Activated CD8-positive, alpha-beta memory T cell treated with anti-CD3 and anti-CD28 coated beads, Interleukin-2, amount 10 ng/mL, durations not matched to agents 7 days and 5 days (primary cell): ENCODE measurements around the gene PRPS1. TPM values are rescaled to one million over a fixed set of nuclear protein-coding genes. Genes with fewer than 3 reads are reported as not detected.
"Not testable (repeated sequence)": the region's sequence is repeated elsewhere in the genome, so short reads cannot be mapped to it uniquely, and the experiment has no call there.

Experiments used
- ATAC-seq: fragments of 150-1000 bp; cut with Tn5 transposase; one replicate; pipeline ENCODE4 v1.10.0; 2021; ENCODE audit warnings: moderate library complexity
- CTCF ChIA-PET: fragments of 350-600 bp; sonication (Branson Sonifier 250); formaldehyde crosslinking; loops from one replicate; lab custom pipeline; 2021; ENCODE audit warnings: antibody characterized with exemption; lab: Charles Lee
- DNase-seq: peaks from one replicate; pipeline ENCODE4 v3.0.0-alpha.2; 2020
- H3K27ac Mint-ChIP-seq: one replicate; pipeline ENCODE4 v1.8.0; 2021; ENCODE audit warnings: mild to moderate bottlenecking, mixed read lengths
- H3K27me3 Mint-ChIP-seq: one replicate; pipeline ENCODE4 v1.8.0; 2021; ENCODE audit warnings: mixed read lengths
- H3K36me3 Mint-ChIP-seq: one replicate; pipeline ENCODE4 v1.8.0; 2021; ENCODE audit warnings: mild to moderate bottlenecking, mixed read lengths
- H3K4me1 Mint-ChIP-seq: one replicate; pipeline ENCODE4 v1.8.0; 2021; ENCODE audit warnings: mixed read lengths
- H3K4me3 Mint-ChIP-seq: one replicate; pipeline ENCODE4 v1.8.0; 2021; ENCODE audit warnings: mild to moderate bottlenecking, moderate library complexity, mixed read lengths
- H3K9me3 Mint-ChIP-seq: one replicate; pipeline ENCODE4 v1.8.0; 2022; ENCODE audit warnings: low read depth, mixed read lengths
- total RNA-seq, 2 experiments: library from RNA; stranded (reverse); gene quantifications; one replicate each; pipeline ENCODE4 v1.2.3, GENCODE V29; 2021

The PRPS1 gene
- total RNA-seq, 2 experiments from 2014 or later = 68.3 to 75.7 TPM

DNA sequence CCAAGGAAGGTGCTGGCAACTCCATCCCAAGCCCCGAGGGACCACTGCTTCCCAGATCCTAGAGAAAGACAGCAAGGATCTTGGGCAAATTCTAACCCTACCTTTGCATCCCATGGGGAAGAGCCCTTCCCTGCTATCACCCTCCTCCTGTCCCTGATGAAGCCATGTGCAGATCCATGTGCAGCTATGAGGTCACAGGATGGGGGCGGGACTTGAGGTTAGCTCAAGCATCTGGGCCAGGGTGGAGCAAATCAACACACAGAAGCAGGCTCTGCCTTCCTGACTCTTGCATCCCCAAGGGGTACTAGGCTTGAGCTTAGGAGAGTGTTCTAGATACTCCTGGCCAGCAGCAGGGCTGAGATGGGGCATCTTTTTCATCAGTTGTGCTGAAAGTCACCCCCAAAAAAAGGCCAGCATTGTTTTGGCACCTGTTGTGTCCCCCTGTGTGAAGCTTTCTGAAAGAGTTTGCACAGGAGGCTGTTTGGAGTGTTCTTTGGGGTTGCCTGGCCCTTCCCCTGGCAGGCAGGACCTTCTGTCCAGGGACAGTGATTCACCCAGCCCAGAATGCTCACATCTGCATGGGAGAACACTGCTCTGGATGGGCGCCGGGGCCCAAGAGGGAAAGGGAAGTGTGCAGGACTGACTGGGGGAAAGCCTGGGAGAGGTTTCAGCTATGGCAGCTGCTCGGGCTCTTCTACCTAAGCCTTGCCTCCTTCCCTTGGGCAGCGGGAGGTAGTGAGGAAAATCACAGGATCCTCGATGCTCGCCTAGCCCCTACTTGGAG is 50.8 kb downstream of the PRPS1 start:
- peak overlapping the region; percentile 80 for H3K27ac Mint-ChIP-seq
- no peaks in the 10 kb centered on the region for H3K36me3 Mint-ChIP-seq
- CTCF ChIA-PET = interaction anchor here (1.3 to 11.8 kb wide), 4 partner anchors 9 to 97 kb away, joined by 3 to 261 read pairs (median 6); partner anchors contain the start of gene NCBP2L
- no peaks in the 10 kb centered on the region for H3K9me3 Mint-ChIP-seq
- H3K4me3 Mint-ChIP-seq = no peak overlapping the region
- peak; percentile 56 for ATAC-seq
- peaks cover 65% of the 10 kb centered on the region for H3K4me1 Mint-ChIP-seq
- peak; percentile 89 for DNase-seq
- H3K27me3 Mint-ChIP-seq = no peaks in the 10 kb centered on the region

DNA sequence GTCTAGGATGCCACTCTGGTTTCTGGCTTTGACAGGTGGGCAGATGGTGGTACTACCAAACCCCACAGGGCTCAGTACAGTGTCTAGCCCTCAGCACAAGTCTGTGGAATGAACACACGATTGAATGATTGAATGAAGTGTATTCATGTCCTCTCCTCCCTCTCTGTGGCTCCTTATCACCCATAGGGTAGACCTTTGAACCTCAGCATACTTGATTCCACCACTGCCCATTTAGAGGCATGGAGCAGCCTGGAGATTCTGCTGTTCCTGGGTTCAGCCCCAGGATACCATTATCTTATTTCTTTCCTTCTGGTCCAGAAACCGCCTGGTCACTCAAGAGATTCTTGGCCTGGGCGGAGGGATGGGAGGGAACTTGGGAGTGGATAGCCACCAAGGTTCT is 53.9 kb downstream of the PRPS1 start:
- no peaks in the 10 kb centered on the region for H3K9me3 Mint-ChIP-seq
- no peak overlapping the region for H3K27ac Mint-ChIP-seq
- H3K4me1 Mint-ChIP-seq = peaks cover 68% of the 10 kb centered on the region
- H3K27me3 Mint-ChIP-seq = no peaks in the 10 kb centered on the region
- H3K36me3 Mint-ChIP-seq = no peaks in the 10 kb centered on the region
- DNase-seq = no peak
- no peak overlapping the region for H3K4me3 Mint-ChIP-seq
- no peak for ATAC-seq
- CTCF ChIA-PET = no interaction called here

DNA sequence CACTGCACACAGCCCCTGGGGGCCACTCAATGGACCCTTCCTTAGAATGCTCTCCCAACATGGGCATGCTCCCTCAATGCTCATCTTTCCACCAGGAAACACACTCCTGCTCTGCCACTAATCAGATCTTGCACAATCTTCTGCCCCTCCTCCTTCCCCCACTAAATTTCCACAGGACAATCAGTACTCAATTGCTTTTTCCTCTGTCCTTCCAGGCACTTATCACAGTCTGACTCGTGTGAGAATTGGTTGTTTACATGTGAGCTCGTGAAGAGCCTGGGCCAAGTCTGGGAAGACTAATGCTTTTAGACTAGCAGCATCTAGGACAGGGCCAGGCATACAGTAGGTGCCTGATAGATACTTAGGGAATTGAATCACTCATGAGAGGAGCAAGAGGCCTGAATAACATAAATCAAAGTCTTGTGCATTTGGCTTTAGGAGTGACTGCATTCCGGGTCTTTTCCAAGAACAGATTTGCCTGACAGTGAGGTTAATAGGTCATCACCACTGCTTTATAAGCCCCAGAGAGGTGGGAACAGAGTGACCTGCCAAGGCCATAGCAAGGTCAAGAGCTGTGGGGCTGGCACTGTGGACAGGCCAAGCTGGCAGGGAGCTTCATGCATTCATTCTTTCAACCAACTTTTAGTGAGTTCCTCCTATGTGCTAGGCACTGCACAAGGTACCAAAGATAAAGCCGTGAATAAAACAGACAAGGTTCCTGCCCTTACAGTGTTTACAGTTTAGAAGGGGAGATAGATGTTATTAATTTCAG is 55.0 kb downstream of the PRPS1 start:
- H3K9me3 Mint-ChIP-seq = no peaks in the 10 kb centered on the region
- H3K36me3 Mint-ChIP-seq = no peaks in the 10 kb centered on the region
- CTCF ChIA-PET = interaction anchor here (1.1 kb wide), 1 partner anchor 32 kb away, joined by 4 read pairs; no protein-coding TSS in a partner anchor
- ATAC-seq (no peak), DNase-seq (no peak)
- H3K4me1 Mint-ChIP-seq = peaks cover 59% of the 10 kb centered on the region
- no peak overlapping the region for H3K27ac Mint-ChIP-seq
- no peak overlapping the region for H3K4me3 Mint-ChIP-seq
- H3K27me3 Mint-ChIP-seq = no peaks in the 10 kb centered on the region

DNA sequence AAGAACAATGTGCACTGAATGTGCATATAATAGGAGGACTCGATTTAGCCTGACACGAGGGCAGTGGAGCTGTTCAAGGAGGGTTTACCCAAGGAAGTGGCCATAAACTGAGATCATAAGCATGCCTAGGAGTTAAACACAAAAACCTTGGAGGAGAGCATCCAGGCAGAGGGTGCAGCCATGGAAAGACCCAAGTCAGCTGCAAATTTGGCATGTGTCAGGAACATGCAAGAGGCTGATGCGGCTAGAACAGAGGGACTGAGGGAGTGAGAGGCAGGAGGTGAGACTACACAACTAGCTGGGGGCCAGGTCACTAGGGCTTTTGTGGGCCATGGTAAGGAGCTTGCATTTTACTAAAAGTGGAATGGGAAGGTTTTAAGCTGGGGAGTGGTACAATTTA is 55.6 kb downstream of the PRPS1 start:
- H3K27ac Mint-ChIP-seq = no peak overlapping the region
- H3K9me3 Mint-ChIP-seq = no peaks in the 10 kb centered on the region
- no peaks in the 10 kb centered on the region for H3K36me3 Mint-ChIP-seq
- ATAC-seq (no peak), DNase-seq (no peak)
- CTCF ChIA-PET = interaction anchor here (1.1 kb wide), 1 partner anchor 32 kb away, joined by 4 read pairs; no protein-coding TSS in a partner anchor
- H3K27me3 Mint-ChIP-seq = no peaks in the 10 kb centered on the region
- peaks cover 52% of the 10 kb centered on the region for H3K4me1 Mint-ChIP-seq
- H3K4me3 Mint-ChIP-seq = no peak overlapping the region

DNA sequence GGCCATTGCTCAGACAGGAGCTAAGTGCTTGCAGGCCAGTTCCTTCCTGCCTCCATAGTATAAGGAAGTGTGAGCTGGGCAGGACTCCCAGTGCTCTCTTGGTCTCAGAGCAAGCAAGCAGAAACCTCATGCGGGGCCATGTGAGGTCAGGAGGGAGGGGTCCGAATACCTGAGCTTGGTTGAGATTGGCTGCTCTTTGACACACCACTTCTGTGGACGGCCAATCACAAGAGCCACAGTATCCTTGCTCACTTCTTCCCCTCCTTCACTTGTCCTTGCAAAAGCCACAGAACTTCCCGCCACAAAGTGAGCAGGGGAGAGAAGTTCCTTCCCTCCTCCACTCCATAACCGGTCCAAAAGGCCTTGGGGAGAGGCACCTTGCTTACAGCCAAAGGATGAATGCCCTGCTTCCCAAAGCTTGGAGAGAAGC is 56.7 kb downstream of the PRPS1 start:
- Mint-ChIP-seq H3K27me3 (no peaks in the 10 kb centered on the region), H3K4me1 (peaks cover 42% of the 10 kb centered on the region), H3K36me3 (no peaks in the 10 kb centered on the region), H3K9me3 (no peaks in the 10 kb centered on the region), H3K27ac (peak overlapping the region; percentile 65), H3K4me3 (no peak overlapping the region)
- CTCF ChIA-PET = interaction anchor here (1.1 kb wide), 1 partner anchor 33 kb away, joined by 3 read pairs; no protein-coding TSS in a partner anchor
- ATAC-seq (peak; percentile 78), DNase-seq (peak; percentile 60)

DNA sequence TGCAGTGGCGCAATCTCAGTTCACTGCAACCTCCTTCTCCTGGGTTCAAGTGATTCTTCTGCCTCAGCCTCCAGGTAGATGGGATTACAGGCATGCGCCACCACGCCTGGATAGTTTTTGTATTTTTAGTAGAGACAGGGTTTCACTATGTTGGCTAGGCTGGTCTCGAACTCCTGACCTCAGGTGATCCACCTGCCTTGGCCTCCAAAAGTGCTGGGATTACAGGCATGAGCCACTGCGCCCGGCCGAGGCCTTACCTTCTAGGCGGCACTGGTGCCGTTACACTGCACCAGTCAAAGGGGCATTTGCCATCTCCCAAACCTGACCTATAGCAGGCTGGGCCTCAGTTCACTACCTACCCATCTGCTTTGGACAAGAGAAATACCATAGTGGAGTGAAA is 57.3 kb downstream of the PRPS1 start:
- ATAC-seq, H3K27ac Mint-ChIP-seq: not testable (repeated sequence)
- H3K4me1 Mint-ChIP-seq = peaks cover 39% of the 10 kb centered on the region

DNA sequence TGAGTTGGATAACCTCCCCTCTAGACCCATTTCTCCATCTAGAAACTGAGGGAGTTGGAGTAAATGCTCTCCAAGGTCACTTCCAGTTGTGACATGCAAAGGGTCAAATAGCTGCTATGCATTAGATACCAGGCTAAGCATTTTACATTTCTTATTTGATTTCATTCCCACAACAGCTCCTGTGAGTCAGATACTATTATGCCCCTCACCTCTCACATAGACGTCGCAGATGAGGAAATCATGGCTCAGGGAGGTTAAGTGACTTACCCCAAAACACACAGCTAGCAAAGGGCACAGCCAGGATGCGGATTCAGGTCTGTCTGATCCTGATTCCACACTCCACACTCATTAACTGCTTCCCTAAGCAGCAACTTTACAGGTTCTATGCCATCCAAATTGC is 57.7 kb downstream of the PRPS1 start:
- CTCF ChIA-PET = interaction anchor here (1.1 kb wide), 1 partner anchor 13 kb away, joined by 3 read pairs; no protein-coding TSS in a partner anchor
- H3K4me3 Mint-ChIP-seq = no peak overlapping the region

More for the DNA sequence above, 57.3 kb downstream of the PRPS1 start:
- H3K9me3 Mint-ChIP-seq, H3K27me3 Mint-ChIP-seq, H3K36me3 Mint-ChIP-seq, CTCF ChIA-PET, DNase-seq, H3K4me3 Mint-ChIP-seq: not testable (repeated sequence)

DNA sequence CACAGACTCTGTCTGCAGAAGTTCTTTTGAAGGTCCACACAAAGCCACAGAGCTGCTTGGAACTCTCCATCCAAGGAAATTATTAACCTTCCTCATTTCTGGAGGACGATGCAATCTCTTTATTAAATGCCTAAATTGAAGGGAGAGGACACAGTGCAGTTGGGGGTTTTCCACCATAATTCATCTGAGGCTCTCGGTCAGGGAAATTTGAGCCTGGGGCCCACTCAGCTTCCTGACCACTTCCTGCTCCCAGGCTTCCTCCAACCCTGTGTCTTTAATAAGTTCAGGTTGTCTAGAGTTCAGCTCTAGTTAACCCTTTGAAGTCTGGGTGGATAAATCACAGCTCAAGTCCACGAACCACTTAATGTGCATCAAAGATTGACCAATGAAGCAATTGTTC is 58.5 kb downstream of the PRPS1 start:
- Mint-ChIP-seq H3K4me3 (no peak overlapping the region), H3K27ac (no peak overlapping the region), H3K4me1 (peaks cover 39% of the 10 kb centered on the region), H3K36me3 (no peaks in the 10 kb centered on the region), H3K9me3 (no peaks in the 10 kb centered on the region), H3K27me3 (no peaks in the 10 kb centered on the region)
- ATAC-seq (no peak), DNase-seq (no peak)
- CTCF ChIA-PET = interaction anchor here (0.9 to 1.1 kb wide), 2 partner anchors 14 to 90 kb away, joined by 3 read pairs; partner anchors contain the start of gene NCBP2L

More for the DNA sequence above, 57.7 kb downstream of the PRPS1 start:
- Mint-ChIP-seq H3K4me1 (peaks cover 39% of the 10 kb centered on the region), H3K36me3 (no peaks in the 10 kb centered on the region), H3K27me3 (no peaks in the 10 kb centered on the region), H3K9me3 (no peaks in the 10 kb centered on the region), H3K27ac (no peak overlapping the region)
- ATAC-seq (no peak), DNase-seq (no peak)

DNA sequence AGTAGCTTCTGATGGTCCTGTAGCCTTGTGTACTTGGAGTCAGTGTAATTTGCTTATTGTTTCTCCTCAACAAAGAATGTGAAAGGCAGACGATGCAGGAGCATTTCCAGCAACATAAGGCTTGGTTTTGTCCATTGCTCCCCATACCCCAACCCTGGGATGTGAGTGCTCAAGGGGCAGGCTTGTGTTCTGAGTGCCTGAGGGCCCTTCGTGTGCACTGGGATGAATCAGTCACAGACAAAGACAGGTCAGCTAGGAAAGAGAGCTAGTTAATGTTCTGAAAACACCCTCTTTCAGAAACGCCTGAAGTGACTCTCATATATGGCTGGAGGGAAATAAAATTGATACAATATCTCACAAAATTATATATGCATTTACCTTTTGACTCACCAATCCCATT is 59.1 kb downstream of the PRPS1 start:
- Mint-ChIP-seq H3K36me3 (no peaks in the 10 kb centered on the region), H3K9me3 (no peaks in the 10 kb centered on the region), H3K4me3 (no peak overlapping the region), H3K27ac (no peak overlapping the region), H3K4me1 (peaks cover 34% of the 10 kb centered on the region), H3K27me3 (no peaks in the 10 kb centered on the region)
- ATAC-seq (no peak), DNase-seq (no peak)
- CTCF ChIA-PET = interaction anchor here (0.9 kb wide), 1 partner anchor 90 kb away, joined by 3 read pairs; the partner anchor contains the start of gene NCBP2L

DNA sequence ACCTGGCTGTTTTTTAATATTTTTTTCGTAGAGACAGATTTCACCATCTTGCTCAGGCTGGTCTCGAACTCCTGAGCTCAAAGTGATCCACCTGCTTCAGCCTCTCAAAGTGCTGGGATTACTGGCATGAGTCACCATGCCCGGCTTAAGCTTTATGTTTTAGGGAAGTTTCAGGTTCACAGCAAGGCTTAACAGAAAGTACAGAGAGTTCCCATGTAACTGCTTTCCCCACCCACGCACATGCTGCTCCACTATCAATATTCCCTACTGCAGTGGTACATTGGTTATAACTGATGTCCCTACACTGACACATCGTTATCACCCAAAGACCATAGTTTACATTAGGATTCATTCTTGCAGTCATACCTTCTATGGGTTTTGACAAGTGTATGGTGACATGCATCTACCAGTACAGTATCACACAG is 62.7 kb downstream of the PRPS1 start:
- ATAC-seq (no peak), DNase-seq (no peak)
- CTCF ChIA-PET = no interaction called here
- Mint-ChIP-seq H3K27me3 (no peaks in the 10 kb centered on the region), H3K9me3 (no peaks in the 10 kb centered on the region), H3K4me3 (no peak overlapping the region), H3K4me1 (peaks cover 12% of the 10 kb centered on the region), H3K27ac (no peak overlapping the region), H3K36me3 (no peaks in the 10 kb centered on the region)

DNA sequence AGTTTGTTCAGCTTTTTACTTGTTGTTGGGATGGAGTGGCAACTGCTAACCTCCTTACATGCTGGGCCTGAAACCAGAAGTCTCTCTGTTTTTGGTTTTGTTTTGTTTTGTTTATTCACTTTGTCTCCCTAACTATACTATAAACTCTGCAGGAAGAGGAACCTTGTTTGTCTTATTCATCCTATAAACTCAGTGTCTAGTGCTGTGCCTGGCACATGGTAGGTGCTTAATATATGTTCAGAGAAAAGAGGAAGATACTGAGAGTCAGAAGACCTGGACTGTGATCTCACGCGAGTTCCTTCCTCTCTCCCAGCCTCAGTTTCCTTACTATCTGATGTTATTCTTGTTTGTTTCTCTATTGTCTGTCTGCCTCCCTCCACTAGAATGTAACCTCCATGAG is 71.3 kb downstream of the PRPS1 start:
- ATAC-seq (no peak), DNase-seq (no peak)
- Mint-ChIP-seq H3K36me3 (no peaks in the 10 kb centered on the region), H3K27ac (no peak overlapping the region), H3K27me3 (peaks cover 2% of the 10 kb centered on the region), H3K4me1 (peaks cover 8% of the 10 kb centered on the region), H3K9me3 (no peaks in the 10 kb centered on the region), H3K4me3 (no peak overlapping the region)
- CTCF ChIA-PET = no interaction called here

DNA sequence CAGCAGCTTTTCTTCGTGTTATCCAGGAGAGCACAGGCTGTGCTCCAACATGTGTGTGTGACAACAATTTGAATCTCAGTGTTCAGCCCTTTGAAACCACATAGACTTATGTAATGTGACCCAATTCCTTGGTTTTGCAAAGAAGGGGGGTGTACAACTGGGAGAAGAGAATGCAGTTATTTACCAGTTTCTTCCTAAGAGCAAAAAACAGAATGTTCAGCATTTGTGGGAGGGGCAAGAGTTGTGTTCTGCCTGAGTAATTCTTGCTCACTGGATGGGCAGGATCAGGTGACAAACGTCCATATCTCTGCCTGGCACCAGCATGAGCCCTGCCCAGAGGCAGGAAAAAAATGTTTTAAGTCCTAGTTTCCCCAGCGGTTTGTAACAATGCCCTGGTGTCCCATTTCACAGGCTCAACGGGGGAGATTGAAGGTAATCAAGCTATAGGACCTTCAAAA is 72.0 kb downstream of the PRPS1 start:
- peaks cover 8% of the 10 kb centered on the region for H3K4me1 Mint-ChIP-seq
- H3K9me3 Mint-ChIP-seq = no peaks in the 10 kb centered on the region
- no peaks in the 10 kb centered on the region for H3K36me3 Mint-ChIP-seq
- no peak overlapping the region for H3K4me3 Mint-ChIP-seq
- ATAC-seq (no peak), DNase-seq (no peak)
- no peak overlapping the region for H3K27ac Mint-ChIP-seq
- H3K27me3 Mint-ChIP-seq = peaks cover 2% of the 10 kb centered on the region
- CTCF ChIA-PET = interaction anchor here (1.4 to 1.9 kb wide), 3 partner anchors 9 to 27 kb away, joined by 4 to 7 read pairs (median 4); no protein-coding TSS in a partner anchor
